PC-3 (cell line): ENCODE measurements around the gene PXMP4. TPM values are rescaled to one million over a fixed set of nuclear protein-coding genes. Genes with fewer than 3 reads are reported as not detected.

Experiments
- ATAC-seq: fragments of 200-7000 bp; cut with Tn5 transposase; 2 replicates; pipeline ENCODE4 v1.9.1; 2020; ENCODE audit warnings: mild to moderate bottlenecking, moderate library complexity
- BruUV-seq: library from RNA; stranded (reverse); fragments of 400-500 nt; replicated peaks from 2 replicates; lab custom pipeline; 2021; lab: Mats Ljungman, UMichigan
- CTCF ChIA-PET: fragments of 300-600 bp; sonication (Branson Sonifier 250); formaldehyde crosslinking; loops from one replicate; lab custom pipeline; 2022; ENCODE audit warnings: antibody characterized with exemption; lab: Charles Lee
- POLR2A ChIA-PET: fragments of 300-600 bp; sonication (Branson Sonifier 250); formaldehyde crosslinking; loops from one replicate; lab custom pipeline; 2022; ENCODE audit warnings: antibody characterized with exemption; ENCODE audit not compliant: unreplicated experiment; lab: Charles Lee
- DNase-seq: peaks from one replicate; pipeline ENCODE4 v3.0.0-alpha.2; 2015
- H2AFZ ChIP-seq: fragments of 300-600 bp; sonication (generic); 2 replicates; pipeline ENCODE4 v1.6.0; 2016; ENCODE audit warnings: antibody characterized with exemption, low read length
- H3F3A ChIP-seq: fragments of 300-600 bp; sonication (generic); one replicate; pipeline ENCODE4 v1.6.0; 2017; ENCODE audit warnings: antibody characterized with exemption, low read length, control low read depth, mild to moderate bottlenecking; ENCODE audit not compliant: unreplicated experiment
- H3K27ac ChIP-seq: fragments of 300-600 bp; sonication (generic); 2 replicates; pipeline ENCODE4 v1.5.1; 2016; ENCODE audit warnings: mild to moderate bottlenecking, low read length
- H3K27me3 ChIP-seq: fragments of 300-600 bp; sonication (generic); 2 replicates; pipeline ENCODE4 v1.6.1; 2016; ENCODE audit warnings: low read length, mixed read lengths
- H3K36me3 ChIP-seq: fragments of 300-600 bp; sonication (generic); 2 replicates; pipeline ENCODE4 v1.6.1; 2016; ENCODE audit warnings: low read depth, mixed run types, low read length, mixed read lengths
- H3K4me1 ChIP-seq: fragments of 300-600 bp; sonication (generic); 2 replicates; pipeline ENCODE4 v1.5.1; 2016; ENCODE audit warnings: low read length; ENCODE audit not compliant: insufficient read depth
- H3K4me2 ChIP-seq: fragments of 300-600 bp; sonication (generic); 2 replicates; pipeline ENCODE4 v1.6.0; 2016; ENCODE audit warnings: low read length
- H3K4me3 ChIP-seq: fragments of 300-600 bp; sonication (generic); 2 replicates; pipeline ENCODE4 v1.5.1; 2016; ENCODE audit warnings: mild to moderate bottlenecking, low read length, mixed read lengths
- H3K79me2 ChIP-seq: fragments of 300-600 bp; sonication (generic); 2 replicates; pipeline ENCODE4 v1.6.1; 2017; ENCODE audit warnings: low read length, mixed read lengths
- H3K9ac ChIP-seq: fragments of 300-600 bp; sonication (generic); 2 replicates; pipeline ENCODE4 v1.6.0; 2016; ENCODE audit warnings: mild to moderate bottlenecking, low read length
- H3K9me2 ChIP-seq: fragments of 300-600 bp; sonication (generic); replicated peaks from 2 replicates; pipeline ENCODE4 v1.6.1; 2016; ENCODE audit warnings: mixed run types, low read length, mixed read lengths
- H3K9me3 ChIP-seq: fragments of 300-600 bp; sonication (generic); 2 replicates; pipeline ENCODE4 v1.6.1; 2016; ENCODE audit warnings: low read length, mixed read lengths
- H4K20me1 ChIP-seq: fragments of 300-600 bp; sonication (generic); 2 replicates; pipeline ENCODE4 v1.6.1; 2016; ENCODE audit warnings: low read length, mixed read lengths
- EZH2 ChIP-seq: fragments of 300-600 bp; sonication (generic); IDR thresholded peaks from one replicate; pipeline ENCODE4 v1.6.1; 2017; ENCODE audit warnings: antibody characterized with exemption, mild to moderate bottlenecking, low read length; ENCODE audit not compliant: unreplicated experiment
- EZH2phosphoT487 ChIP-seq: fragments of 300-600 bp; sonication (generic); IDR thresholded peaks from 2 replicates; pipeline ENCODE4 v1.6.1; 2018; ENCODE audit warnings: mild to moderate bottlenecking, antibody characterized with exemption, low read length, borderline replicate concordance
- intact Hi-C: fragments of 100-400 bp; cut with micrococcal nuclease; formaldehyde crosslinking; loops from 2 replicates; pipeline ENCODE4 v1.9.0; 2023
- total RNA-seq: library from RNA; depleted of rRNA; stranded (reverse); fragments of >200 nt; gene quantifications from 2 replicates; pipeline ENCODE4 v1.2.3, GENCODE V29; 2014
- TF ChIP-seq, protein P1 (sequence below): fragments of 300-600 bp; sonication (generic); conservative IDR thresholded peaks from 2 replicates; pipeline ENCODE4 v1.5.1; 2017; ENCODE audit warnings: antibody characterized with exemption, low read depth, mild to moderate bottlenecking, low read length

PXMP4 gene
- total RNA-seq, 1 experiment from 2014 or later = not detected

GRCh38 chr20:33744773-33745385 is 24.8 kb upstream of the PXMP4 start:
- no peaks in the 10 kb centered on the region for H4K20me1 ChIP-seq
- no peaks in the 10 kb centered on the region for H3K27me3 ChIP-seq
- H3K4me1 ChIP-seq = no peaks in the 10 kb centered on the region
- H3F3A ChIP-seq = no peaks in the 10 kb centered on the region
- POLR2A ChIA-PET = no interaction called here
- no peak overlapping the region for H2AFZ ChIP-seq
- ATAC-seq (no peak), DNase-seq (no peak)
- no peaks in the 10 kb centered on the region for H3K9me2 ChIP-seq
- no peak overlapping the region for H3K27ac ChIP-seq
- H3K9me3 ChIP-seq = no peaks in the 10 kb centered on the region
- H3K4me2 ChIP-seq = no peak overlapping the region
- no peak for TF ChIP-seq EZH2
- TF ChIP-seq, protein P1, sequence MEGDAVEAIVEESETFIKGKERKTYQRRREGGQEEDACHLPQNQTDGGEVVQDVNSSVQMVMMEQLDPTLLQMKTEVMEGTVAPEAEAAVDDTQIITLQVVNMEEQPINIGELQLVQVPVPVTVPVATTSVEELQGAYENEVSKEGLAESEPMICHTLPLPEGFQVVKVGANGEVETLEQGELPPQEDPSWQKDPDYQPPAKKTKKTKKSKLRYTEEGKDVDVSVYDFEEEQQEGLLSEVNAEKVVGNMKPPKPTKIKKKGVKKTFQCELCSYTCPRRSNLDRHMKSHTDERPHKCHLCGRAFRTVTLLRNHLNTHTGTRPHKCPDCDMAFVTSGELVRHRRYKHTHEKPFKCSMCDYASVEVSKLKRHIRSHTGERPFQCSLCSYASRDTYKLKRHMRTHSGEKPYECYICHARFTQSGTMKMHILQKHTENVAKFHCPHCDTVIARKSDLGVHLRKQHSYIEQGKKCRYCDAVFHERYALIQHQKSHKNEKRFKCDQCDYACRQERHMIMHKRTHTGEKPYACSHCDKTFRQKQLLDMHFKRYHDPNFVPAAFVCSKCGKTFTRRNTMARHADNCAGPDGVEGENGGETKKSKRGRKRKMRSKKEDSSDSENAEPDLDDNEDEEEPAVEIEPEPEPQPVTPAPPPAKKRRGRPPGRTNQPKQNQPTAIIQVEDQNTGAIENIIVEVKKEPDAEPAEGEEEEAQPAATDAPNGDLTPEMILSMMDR = no peak
- no peak for TF ChIP-seq EZH2phosphoT487
- no peak overlapping the region for H3K4me3 ChIP-seq
- no peak overlapping the region for H3K9ac ChIP-seq
- intact Hi-C loops = no loop called here
- no peaks in the 10 kb centered on the region for H3K79me2 ChIP-seq
- no TSS peak for BruUV-seq
- CTCF ChIA-PET = no interaction called here
- H3K36me3 ChIP-seq = no peaks in the 10 kb centered on the region

DNA sequence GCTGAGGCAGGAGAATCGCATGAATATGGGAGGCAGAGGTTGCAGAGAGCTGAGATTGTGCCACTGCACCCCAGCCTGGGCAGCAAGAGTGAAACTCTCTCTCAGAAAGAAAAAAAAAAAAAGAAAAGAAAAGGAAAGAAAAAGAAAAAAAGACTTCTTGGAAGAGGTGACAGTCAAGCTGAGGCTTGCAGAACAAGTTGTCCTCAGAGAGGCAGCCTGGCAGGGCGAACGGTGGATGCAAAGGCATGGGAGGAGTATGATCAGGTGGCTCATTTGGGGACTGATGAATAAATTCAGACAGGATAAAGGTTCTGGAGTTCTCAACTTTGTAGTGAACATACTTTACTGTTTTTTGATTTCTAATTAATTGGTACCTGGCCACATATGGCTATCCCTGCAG is 24.1 kb upstream of the PXMP4 start:
- Histone ChIP-seq H3K4me1 (no peaks in the 10 kb centered on the region), H3K27ac (no peak overlapping the region), H3K4me2 (no peak overlapping the region), H3K9me2 (no peaks in the 10 kb centered on the region), H3K79me2 (no peaks in the 10 kb centered on the region), H3K9me3 (no peaks in the 10 kb centered on the region), H3K27me3 (no peaks in the 10 kb centered on the region), H3K4me3 (no peak overlapping the region), H2AFZ (no peak overlapping the region), H3K9ac (no peak overlapping the region), H3K36me3 (no peaks in the 10 kb centered on the region), H3F3A (no peaks in the 10 kb centered on the region), H4K20me1 (no peaks in the 10 kb centered on the region)
- intact Hi-C loops = no loop called here
- ChIA-PET CTCF (no interaction called here), POLR2A (no interaction called here)
- BruUV-seq = no TSS peak
- no peak for DNase-seq
- ATAC-seq = no peak
- no peak for TF ChIP-seq EZH2phosphoT487
- no peak for TF ChIP-seq EZH2
- TF ChIP-seq, protein P1 = no peak

GRCh38 chr20:33740189-33740588 is 20.1 kb upstream of the PXMP4 start:
- BruUV-seq = no TSS peak
- Histone ChIP-seq H3K36me3 (peaks cover 10% of the 10 kb centered on the region), H3K4me3 (no peak overlapping the region), H3K4me1 (no peaks in the 10 kb centered on the region), H3K79me2 (0 out of 2 replicates have a peak, but pooled peaks cover 3% of the 10 kb centered on the region), H4K20me1 (no peaks in the 10 kb centered on the region), H2AFZ (no peak overlapping the region), H3F3A (no peaks in the 10 kb centered on the region), H3K4me2 (no peak overlapping the region), H3K27ac (no peak overlapping the region), H3K27me3 (no peaks in the 10 kb centered on the region), H3K9me2 (no peaks in the 10 kb centered on the region), H3K9me3 (peaks cover 16% of the 10 kb centered on the region), H3K9ac (no peak overlapping the region)
- ATAC-seq = no peak
- no peak for TF ChIP-seq EZH2
- TF ChIP-seq, protein P1 = no peak
- ChIA-PET POLR2A (no interaction called here), CTCF (no interaction called here)
- DNase-seq = no peak
- intact Hi-C loops = no loop called here
